ENCODE results near the gene HOXB6.

HOXB6 gene

GRCh38 chr17:48586355-48587258, 18.2 kb downstream of the HOXB6 start:
- no peaks in the 10 kb centered on the region for H3K9me3 Mint-ChIP-seq
- H3K27ac Mint-ChIP-seq, result peak overlapping the region; percentile 10
- ATAC-seq (replicated peaks) (no peak), DNase-seq (no peak)
- peaks cover 27 to 57% of the 10 kb centered on the region in 2 donors for H3K4me1 Mint-ChIP-seq
- peaks cover 4 to 5% of the 10 kb centered on the region in 2 donors for H3K36me3 Mint-ChIP-seq
- H3K4me3 Mint-ChIP-seq, result peak overlapping the region; percentile 88
- H3K27me3 Mint-ChIP-seq, result peaks cover 94 to 99% of the 10 kb centered on the region in 2 donors

GRCh38 chr17:48584223-48584741, 20.5 kb downstream of the HOXB6 start:
- no peak for DNase-seq
- Mint-ChIP-seq H3K27ac (no peak overlapping the region), H3K9me3 (no peaks in the 10 kb centered on the region), H3K36me3 (peaks cover 0 to 1% of the 10 kb centered on the region in 2 donors), H3K4me3 (peak overlapping the region; percentile 33 to 88), H3K27me3 (peaks cover 94 to 99% of the 10 kb centered on the region in 2 donors), H3K4me1 (peaks cover 30 to 67% of the 10 kb centered on the region in 2 donors)
- ATAC-seq (replicated peaks), result no peak

GRCh38 chr17:48583708-48584222, 21.0 kb downstream of the HOXB6 start:
- DNase-seq (no peak), ATAC-seq (replicated peaks) (no peak)
- peaks cover 34 to 71% of the 10 kb centered on the region in 2 donors for H3K4me1 Mint-ChIP-seq
- peaks cover 0 to 1% of the 10 kb centered on the region in 2 donors for H3K36me3 Mint-ChIP-seq
- H3K4me3 Mint-ChIP-seq, result peak overlapping the region in 1 of 2 donors; percentile 33
- H3K27ac Mint-ChIP-seq, result no peak overlapping the region
- peaks cover 96 to 99% of the 10 kb centered on the region in 2 donors for H3K27me3 Mint-ChIP-seq
- H3K9me3 Mint-ChIP-seq, result no peaks in the 10 kb centered on the region

- no peak for ATAC-seq (replicated peaks)
Measured at GRCh38 chr17:48582750-48583069, 22.1 kb downstream of the HOXB6 start.

GRCh38 chr17:48579760-48580554, 24.8 kb downstream of the HOXB6 start:
- H3K27ac Mint-ChIP-seq, result peak overlapping the region; percentile 75
- H3K9me3 Mint-ChIP-seq, result no peaks in the 10 kb centered on the region
- DNase-seq (no peak), ATAC-seq (replicated peaks) (no peak)
- H3K27me3 Mint-ChIP-seq, result peaks cover 77 to 87% of the 10 kb centered on the region in 2 donors
- peaks cover 0 to 4% of the 10 kb centered on the region in 2 donors for H3K36me3 Mint-ChIP-seq
- H3K4me3 Mint-ChIP-seq, result peak overlapping the region; percentile 38 to 45
- H3K4me1 Mint-ChIP-seq, result peaks cover 32 to 69% of the 10 kb centered on the region in 2 donors

More at GRCh38 chr17:48582750-48583069, 22.1 kb downstream of the HOXB6 start:
- no peak for DNase-seq
- Mint-ChIP-seq H3K36me3 (peaks cover 0 to 4% of the 10 kb centered on the region in 2 donors), H3K4me3 (peak overlapping the region; percentile 68 to 79), H3K27ac (peak overlapping the region; percentile 82), H3K4me1 (peaks cover 36 to 74% of the 10 kb centered on the region in 2 donors), H3K27me3 (peaks cover 88 to 95% of the 10 kb centered on the region in 2 donors), H3K9me3 (no peaks in the 10 kb centered on the region)

- H3K4me3 Mint-ChIP-seq, result peak overlapping the region in 1 of 2 donors; percentile 91
- H3K4me1 Mint-ChIP-seq, result peaks cover 30 to 65% of the 10 kb centered on the region in 2 donors
- no peaks in the 10 kb centered on the region for H3K9me3 Mint-ChIP-seq
- H3K36me3 Mint-ChIP-seq, result peaks cover 0 to 4% of the 10 kb centered on the region in 2 donors
- ATAC-seq (replicated peaks) (no peak), DNase-seq (no peak)
- H3K27me3 Mint-ChIP-seq, result peaks cover 72 to 84% of the 10 kb centered on the region in 2 donors
- H3K27ac Mint-ChIP-seq, result peak overlapping the region; percentile 27
Measured at GRCh38 chr17:48579471-48579759, 25.4 kb downstream of the HOXB6 start.

- Mint-ChIP-seq H3K36me3 (peaks cover 0 to 4% of the 10 kb centered on the region in 2 donors), H3K27me3 (peaks cover 70 to 83% of the 10 kb centered on the region in 2 donors), H3K4me1 (peaks cover 27 to 65% of the 10 kb centered on the region in 2 donors), H3K4me3 (peak overlapping the region; percentile 84 to 91), H3K9me3 (no peaks in the 10 kb centered on the region), H3K27ac (peak overlapping the region; percentile 27)
- DNase-seq (no peak), ATAC-seq (replicated peaks) (peak; percentile 61 to 63)
Measured at GRCh38 chr17:48578616-48579470, 25.9 kb downstream of the HOXB6 start.

- Mint-ChIP-seq H3K4me3 (peak within 1 kb of the TSS; percentile 84 to 91), H3K27me3 (peaks cover 68 to 82% of the 10 kb centered on the region in 2 donors), H3K9me3 (no peaks in the 10 kb centered on the region), H3K36me3 (peaks cover 0 to 4% of the 10 kb centered on the region in 2 donors), H3K4me1 (peaks cover 27 to 64% of the 10 kb centered on the region in 2 donors), H3K27ac (peak within 1 kb of the TSS; percentile 56)
- DNase-seq (no peak), ATAC-seq (replicated peaks) (peak; percentile 59 to 62)
Measured at GRCh38 chr17:48577946-48578615, 26.7 kb downstream of the HOXB6 start, which contains the start of gene HOXB4. Gene HOXB4, minus strand, starts transcription at chr17:48578350. Its CDS starts 31 bp downstream, at chr17:48578319.

- H3K4me3 Mint-ChIP-seq, result peak overlapping the region; percentile 79 to 80
- ATAC-seq (replicated peaks) (peak; percentile 6 to 13), DNase-seq (no peak)
- no peaks in the 10 kb centered on the region for H3K9me3 Mint-ChIP-seq
- peaks cover 61 to 82% of the 10 kb centered on the region in 2 donors for H3K27me3 Mint-ChIP-seq
- H3K4me1 Mint-ChIP-seq, result peaks cover 27 to 58% of the 10 kb centered on the region in 2 donors
- H3K27ac Mint-ChIP-seq, result peak overlapping the region; percentile 31
- H3K36me3 Mint-ChIP-seq, result peaks cover 0 to 4% of the 10 kb centered on the region in 2 donors
Measured at GRCh38 chr17:48577330-48577945, 27.3 kb downstream of the HOXB6 start.

GRCh38 chr17:48576479-48577309, 28.1 kb downstream of the HOXB6 start:
- no peak for DNase-seq
- peaks cover 25 to 50% of the 10 kb centered on the region in 2 donors for H3K4me1 Mint-ChIP-seq
- no peaks in the 10 kb centered on the region for H3K9me3 Mint-ChIP-seq
- H3K27me3 Mint-ChIP-seq, result peaks cover 60 to 82% of the 10 kb centered on the region in 2 donors
- H3K27ac Mint-ChIP-seq, result peak overlapping the region; percentile 25
- H3K4me3 Mint-ChIP-seq, result peak overlapping the region; percentile 69 to 79
- no peak for ATAC-seq (replicated peaks)
- H3K36me3 Mint-ChIP-seq, result peaks cover 0 to 3% of the 10 kb centered on the region in 2 donors

GRCh38 chr17:48575673-48576478, 28.9 kb downstream of the HOXB6 start:
- Mint-ChIP-seq H3K27me3 (peaks cover 58 to 81% of the 10 kb centered on the region in 2 donors), H3K36me3 (peaks cover 0 to 3% of the 10 kb centered on the region in 2 donors), H3K9me3 (no peaks in the 10 kb centered on the region), H3K4me1 (peaks cover 22 to 42% of the 10 kb centered on the region in 2 donors), H3K4me3 (peak overlapping the region in 1 of 2 donors; percentile 46), H3K27ac (no peak overlapping the region)
- DNase-seq (no peak), ATAC-seq (replicated peaks) (no peak)

All from stimulated activated naive B cell treated with anti-CD40 and anti-IgM and Interleukin-4, amounts not matched to agents 10 μg/mL and 1 μg/mL and 100 μg/mL, for 72 hours (primary cell).